ENCODE data around the gene GDPD3.

Gene GDPD3

GRCh38 chr16:30094541-30095165 lies 18.7 kb downstream of the GDPD3 start:
- no peak for DNase-seq

GRCh38 chr16:30092373-30093010 lies 20.8 kb downstream of the GDPD3 start:
- DNase-seq: peak; percentile 78 to 81

DNA sequence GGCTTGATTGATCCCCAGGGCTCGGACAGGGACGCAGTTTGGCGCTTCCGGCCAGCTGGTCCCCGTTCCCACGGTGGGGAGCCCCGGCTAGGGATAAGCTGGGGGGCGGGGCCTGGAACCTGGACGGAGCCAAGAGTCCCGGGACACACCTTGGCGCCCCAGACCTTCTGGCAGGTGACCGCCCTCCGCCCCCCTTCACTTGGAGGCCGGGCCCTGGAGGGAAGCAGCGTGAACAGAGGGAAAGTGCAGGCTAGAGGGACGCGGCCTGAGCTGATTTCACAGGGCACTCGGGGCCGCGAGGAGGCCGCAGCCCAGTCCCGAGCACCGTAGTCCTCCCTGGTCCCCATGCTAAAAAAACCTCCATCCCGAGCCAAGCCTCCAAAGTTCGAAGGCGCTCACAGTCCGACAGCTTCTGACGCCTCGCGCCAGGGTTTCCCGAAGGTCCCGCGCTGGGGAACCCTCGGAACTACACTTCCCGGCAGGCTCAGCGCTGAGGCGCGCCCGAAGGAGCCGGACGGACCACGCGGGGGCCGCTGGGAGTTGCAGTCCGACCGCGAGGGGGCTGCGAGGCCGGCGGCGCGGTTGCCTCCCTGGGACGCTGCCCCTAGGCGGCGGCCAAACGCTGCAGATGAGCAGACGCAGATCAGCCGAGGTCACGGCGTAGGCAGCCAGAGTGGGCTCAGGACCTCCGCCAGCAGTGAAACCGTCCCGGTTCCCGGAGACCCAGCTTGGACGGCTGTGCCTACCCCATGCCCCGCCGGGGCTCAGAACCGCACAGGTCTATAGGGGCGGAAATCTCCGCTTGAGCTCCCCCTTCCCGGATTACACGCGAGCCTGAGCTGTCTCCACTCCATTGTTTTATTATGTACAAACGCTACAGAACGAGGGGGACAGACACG lies 21.6 kb downstream of the GDPD3 start, which contains the start of gene TBX6:
Gene TBX6, minus strand, starts transcription at position 451 of the 899 bp plus-strand sequence. CDS start 731 bp downstream, outside the sequence.
- peak; percentile 90 to 97 for DNase-seq

DNA sequence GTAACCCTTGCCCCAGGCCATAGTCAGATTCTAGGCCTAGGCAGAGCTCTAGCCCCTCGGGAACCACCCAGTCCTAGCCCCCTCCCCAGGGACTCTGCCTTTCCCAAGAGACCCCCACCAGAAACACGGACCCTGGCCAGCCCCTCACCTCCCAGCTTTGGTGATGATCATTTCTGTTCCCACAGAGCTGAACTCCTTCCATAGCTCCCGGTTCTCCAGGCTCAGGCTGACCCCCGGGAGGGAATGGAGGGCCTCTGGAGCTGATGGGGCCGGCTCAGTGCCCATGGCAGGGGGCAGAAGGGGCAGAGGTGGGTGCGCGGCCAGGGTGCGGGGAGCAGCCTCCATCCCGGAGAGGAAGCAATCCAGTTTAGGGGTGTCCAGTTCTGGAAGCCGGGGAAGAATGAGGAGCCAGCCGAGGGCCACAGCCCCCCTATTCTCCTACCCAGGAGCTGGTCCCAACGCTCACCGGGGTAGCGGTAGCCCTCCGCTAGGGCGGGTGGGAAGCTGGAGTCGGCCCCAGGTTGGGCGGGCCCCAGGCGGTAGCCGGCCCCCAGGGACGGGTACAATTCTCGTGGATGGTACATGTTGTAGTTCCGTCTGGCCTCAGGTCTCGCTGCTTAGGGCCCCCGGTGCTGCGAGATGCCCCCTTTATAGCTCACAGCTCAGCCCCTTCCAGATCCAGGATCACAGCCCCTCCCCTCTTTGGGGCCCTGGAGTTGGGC lies 22.6 kb downstream of the GDPD3 start:
- no peak for DNase-seq

DNA sequence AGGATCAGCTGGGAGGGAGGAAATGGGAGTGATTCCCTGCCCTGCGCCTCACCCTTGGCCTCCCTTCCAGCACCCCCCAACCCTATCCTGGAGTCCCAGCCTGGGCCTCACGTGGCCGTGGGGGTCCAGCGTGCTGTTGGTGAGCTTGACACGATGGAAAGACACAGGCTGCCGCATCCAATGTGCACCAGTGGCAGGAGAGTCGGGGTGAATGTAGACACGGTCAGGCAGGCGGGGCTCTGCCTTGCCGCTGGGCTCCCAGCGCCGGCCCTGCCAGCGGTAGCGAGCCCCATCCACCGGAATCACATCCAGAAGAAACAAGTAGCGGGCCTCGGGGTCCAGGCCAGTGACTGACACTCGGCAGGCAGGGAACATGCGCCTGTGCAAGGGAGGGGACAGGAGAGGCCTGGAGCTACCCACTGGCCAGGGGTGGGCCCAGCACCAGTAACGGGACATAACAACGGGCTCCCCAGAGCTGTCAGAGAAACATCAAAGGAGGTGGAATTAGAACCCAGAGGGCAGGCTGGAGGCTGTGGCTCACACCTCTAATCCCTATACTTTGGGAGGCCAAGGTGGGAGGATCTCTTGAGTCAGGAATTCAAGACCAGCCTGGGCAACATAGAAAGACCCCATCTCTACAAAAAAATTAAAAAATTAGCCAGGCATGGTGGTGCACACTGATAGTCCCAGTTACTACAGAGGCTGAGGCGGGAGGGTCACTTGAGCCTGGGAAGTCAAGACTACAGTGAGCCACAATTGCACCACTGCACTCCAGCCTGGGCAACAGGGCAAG lies 24.3 kb downstream of the GDPD3 start:
- no peak for DNase-seq

DNA sequence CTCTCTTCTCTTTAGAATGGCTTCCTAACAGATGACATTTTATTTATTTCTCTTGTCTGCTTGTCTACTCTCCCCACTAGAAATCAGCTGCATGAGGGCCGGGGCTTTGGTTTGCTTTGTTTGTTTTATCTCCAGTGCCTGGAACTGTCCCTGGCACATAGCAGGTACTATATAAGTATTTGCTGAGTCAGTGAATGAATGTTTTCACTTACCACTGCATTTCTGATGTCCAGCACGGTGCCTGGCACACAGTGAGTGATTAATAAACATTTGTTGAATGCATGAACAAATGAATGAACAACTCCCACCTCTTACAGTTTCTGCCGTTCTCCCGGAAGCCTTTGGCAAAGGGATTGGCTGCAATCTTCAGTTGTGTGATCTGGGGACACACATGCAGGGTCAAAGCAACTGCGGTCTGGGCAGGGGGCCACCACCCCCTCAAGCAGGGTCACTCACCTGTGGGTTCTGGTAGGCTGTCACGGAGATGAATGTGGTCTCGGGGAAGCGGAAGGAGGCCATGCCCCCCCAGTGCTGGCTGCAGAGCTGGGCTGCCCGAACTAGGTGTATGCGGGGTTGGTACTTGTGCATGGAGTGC lies 25.0 kb downstream of the GDPD3 start:
- no peak for DNase-seq

DNA sequence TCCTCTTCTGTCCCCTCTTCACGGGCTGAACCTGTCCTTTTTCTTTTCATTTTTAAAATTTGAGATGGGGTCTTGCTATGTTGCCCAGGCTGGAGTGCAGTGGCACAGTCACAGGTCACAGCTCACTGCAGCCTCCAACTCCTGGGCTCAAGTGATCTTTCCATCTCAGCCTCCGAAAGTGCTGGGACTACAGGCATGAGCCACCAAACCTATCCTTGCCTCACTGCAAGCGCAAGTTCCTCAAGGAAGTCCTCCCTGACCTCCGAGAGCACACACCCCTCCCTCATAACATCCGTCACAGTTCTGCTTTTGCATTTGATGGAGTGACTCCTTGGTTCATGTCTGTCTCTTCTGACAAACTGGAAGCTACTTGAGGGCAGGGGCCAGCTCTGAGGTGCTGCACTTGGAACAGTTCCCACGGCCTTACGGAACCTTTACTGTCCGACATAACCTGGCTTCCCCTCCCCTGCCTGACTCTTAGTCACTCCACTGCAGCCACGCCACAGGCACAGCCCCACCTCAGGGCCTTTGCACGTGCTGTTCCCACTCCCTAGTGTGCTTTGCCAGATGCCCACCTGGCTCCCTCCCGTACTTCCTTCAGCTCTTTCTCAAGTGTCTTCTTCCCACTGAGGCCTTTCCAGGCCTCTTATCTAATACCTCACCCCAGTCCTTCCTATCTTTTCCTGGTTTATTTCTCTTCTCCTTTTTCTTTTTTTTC lies 26.0 kb downstream of the GDPD3 start:
- no peak for DNase-seq

DNA sequence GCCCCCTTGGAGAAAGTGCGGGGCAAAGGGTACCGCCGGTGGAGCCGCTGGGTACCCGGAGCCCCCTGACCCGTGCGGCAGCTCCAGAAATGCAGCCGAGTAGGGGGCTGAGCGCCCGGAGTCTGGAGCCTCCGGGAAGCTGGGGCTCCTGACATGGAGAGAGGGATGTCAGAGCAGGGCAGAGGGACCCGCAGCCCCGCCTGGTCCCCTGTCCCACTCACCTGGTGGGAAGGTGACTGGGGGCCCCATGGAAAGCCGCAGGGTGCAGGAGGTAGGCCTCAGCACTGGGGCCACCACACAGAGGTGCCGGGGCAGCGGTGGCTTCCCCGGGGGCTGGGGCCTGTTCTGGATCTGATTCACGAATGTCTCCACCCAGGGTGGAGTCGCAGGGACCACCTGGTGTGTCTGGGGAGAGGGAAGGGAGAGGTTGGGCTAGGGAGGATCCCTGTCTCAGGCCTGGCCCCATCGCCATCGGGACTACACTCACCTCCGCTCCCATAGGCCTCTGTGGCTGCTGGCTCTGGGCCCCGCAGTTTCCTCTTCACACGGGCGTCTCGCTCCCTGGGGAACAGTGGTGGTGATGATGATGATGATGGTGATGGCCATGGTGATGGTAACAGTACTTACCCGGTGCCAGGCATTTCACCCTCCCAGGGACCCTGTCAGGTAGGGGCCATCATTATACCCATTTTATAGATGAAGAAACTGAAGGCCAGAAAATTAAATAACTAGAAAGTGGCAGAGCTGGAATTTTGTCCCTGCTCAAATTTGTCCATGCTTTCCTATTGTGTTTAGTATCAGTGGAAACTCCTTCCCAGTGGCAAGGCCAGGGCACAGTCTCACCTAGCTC lies 26.8 kb downstream of the GDPD3 start:
- DNase-seq: no peak

DNA sequence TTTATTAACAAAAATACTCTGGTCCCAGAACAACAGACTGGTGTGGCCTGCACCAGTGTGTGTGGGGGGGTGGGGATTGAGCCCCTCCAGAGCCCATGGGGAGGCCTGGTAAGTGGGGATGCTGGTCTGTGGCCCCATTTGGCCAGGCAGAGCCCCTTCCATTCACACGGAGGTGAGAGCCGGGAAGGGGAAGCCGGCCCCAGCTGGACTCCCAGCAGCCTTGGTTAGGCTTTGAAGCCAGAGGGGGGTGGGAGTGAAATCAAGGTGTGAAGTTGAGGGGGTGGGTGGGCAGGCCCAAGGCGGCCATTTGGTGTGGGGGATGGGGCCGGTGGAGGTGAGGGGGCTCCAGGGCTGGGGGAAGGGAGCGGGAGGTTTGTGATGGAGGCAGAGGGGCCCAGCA lies 27.5 kb downstream of the GDPD3 start:
- DNase-seq: no peak

DNA sequence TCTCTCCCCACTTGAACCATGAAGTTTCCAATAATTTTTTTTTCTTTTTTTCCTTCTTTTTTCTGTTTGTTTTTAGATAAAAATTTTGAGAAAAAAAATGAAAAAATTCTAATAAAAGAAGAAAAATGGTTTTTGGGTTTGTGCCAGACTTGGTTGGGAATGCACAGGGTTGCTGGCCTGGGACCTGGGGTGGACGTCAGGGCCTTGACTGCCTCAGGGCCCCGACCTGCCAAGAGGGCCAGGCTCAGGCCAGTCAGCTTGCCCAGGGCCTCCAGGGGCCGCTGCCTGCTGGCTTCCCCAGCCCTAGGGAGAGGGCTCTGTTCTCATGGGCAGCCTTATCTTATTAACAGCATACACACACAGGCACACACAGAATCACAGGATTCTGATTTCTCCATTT lies 28.1 kb downstream of the GDPD3 start:
- DNase-seq: no peak

GRCh38 chr16:30084816-30085159 lies 28.5 kb downstream of the GDPD3 start:
- no peak for DNase-seq

DNA sequence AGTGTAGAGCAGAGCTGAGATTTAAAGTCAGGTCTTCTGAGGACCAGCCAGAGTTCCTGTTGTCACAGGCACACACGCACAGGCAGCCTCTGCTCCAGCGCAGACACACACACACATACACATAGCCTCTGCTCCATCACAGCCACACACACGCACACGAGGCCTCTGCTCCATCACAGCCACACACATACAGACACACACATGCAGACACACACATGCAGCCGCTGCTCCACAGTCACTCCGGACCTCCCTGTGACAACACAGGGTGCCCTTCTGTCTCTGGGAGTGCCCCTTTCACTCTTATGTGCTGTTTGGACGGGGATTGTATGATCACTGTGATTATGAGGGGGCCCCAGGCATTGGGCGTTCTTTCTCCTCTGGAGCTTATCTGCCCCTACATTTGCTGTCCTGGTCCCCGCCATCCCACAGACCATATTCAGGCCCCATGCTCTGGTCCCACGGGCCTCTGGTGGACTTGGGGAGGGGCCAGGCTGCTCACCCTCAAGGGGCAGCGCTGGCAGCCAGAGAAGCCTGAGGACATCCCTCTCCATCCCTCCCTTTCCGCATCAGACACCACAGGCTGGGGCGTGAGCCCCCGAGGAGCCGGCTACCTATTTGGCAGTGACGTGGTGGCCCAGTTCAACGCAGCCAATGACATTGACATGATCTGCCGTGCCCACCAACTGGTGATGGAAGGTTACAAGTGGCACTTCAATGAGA lies 29.1 kb downstream of the GDPD3 start:
- DNase-seq: no peak

DNA sequence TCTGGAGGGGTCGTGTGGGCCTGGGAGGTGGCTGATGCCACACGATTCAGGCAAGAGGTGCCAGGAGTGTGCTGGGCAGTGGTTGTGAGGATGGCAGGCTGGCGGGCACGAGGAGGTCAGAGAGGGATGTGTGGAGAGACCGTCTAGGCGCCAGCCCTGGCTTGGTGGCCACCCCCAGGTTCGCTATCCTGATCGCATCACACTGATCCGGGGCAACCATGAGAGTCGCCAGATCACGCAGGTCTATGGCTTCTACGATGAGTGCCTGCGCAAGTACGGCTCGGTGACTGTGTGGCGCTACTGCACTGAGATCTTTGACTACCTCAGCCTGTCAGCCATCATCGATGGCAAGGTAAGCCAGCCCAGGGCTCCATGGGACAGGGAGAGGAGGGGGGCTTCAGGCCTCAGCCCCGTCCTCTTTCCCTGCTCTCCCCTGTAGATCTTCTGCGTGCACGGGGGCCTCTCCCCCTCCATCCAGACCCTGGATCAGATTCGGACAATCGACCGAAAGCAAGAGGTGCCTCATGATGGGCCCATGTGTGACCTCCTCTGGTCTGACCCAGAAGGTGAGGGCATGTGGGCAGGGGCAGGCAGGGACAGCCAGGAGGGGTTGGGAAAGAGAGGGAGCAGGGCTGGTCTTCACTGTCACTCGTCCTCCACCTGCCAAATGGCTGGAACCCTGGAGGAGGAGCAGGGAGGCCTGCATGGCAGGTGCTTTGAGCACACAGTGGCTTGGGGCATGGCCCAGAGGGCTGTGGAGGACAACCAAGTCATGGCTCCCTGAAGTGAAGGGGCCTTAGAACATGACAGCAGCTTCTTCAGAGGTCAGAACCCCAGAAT lies 29.9 kb downstream of the GDPD3 start:
- DNase-seq: no peak

DNA sequence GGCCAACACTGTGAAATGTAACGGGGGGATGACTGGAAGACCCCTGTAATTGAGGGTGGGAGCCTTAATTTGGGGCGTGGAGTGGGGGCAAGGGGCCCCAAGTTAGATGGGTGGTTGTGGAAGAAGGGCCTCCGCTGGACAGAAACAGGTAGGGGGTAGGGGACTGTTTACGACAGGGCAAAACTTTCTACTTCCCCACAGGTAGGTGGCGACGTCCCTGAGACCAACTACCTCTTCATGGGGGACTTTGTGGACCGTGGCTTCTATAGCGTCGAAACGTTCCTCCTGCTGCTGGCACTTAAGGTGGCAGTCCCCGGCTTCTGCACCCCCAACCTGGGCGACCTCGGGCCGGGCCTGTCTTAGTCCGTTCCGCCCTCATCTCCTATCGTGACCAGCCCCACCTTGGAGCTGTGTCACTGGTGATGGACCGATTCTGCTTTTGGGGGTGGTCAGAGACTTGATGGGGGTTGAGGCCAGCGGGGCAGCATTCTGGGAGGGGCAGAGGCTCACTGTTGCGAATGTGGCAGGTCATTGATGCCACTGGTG lies 30.7 kb downstream of the GDPD3 start:
- no peak for DNase-seq

DNA sequence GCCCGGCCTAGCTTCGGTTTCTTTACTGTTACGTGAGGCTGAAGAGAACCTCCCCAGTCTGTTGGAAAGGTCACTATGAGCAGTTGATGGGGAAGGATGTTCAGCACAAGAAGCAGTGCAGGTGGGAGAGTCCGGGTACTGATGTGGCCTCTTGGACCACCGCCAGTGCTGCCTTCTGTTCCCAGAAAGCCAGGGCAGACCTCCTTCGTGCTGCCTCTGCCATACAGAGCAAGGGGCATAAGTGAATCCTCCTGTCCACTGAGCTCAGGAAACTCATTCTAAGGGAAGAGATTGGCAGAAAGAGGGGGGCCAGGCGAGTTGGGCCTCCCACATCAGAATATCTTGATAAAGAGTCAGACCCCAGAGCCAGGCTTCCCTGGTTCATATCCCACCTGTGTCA lies 33.9 kb downstream of the GDPD3 start:
- no peak for DNase-seq

DNA sequence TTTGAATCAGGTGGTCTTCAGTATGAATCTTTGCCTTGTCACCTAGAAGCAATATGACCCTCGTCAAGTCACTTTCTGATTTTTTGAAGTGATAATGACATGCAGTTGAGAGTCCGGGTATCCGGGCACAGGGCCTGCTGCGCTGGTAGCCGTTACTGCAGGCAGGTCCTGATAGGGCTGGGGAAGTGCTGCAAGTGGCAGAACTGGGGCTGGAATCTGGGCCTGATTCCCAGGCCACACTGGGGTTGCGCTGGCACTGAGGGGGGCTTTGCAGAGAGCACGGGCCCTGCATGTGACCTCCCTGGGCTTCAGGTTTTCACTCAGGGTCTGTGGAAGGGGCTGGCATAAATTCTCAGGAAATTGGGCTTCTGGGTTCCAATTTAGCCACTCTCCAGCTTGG lies 34.6 kb downstream of the GDPD3 start:
- DNase-seq: no peak

GRCh38 chr16:30077656-30078055 lies 35.7 kb downstream of the GDPD3 start:
- no peak for DNase-seq

- no peak for DNase-seq
These were observed 37.0 kb downstream of the GDPD3 start for GRCh38 chr16:30076276-30076791.

All from NCI-H1930 (cell line).